ENCODE measurements around the gene MME.

MME gene

GRCh38 chr3:155153242-155154186 lies 73.4 kb downstream of the MME start:
- no peak for TF ChIP-seq GATA2 (IDR thresholded peaks at IDR 0.05; ENCODE audit: low read depth, low read length)
- no peak for TF ChIP-seq GATA3 (IDR thresholded peaks at IDR 0.05; ENCODE audit: low read depth, low read length)

DNA sequence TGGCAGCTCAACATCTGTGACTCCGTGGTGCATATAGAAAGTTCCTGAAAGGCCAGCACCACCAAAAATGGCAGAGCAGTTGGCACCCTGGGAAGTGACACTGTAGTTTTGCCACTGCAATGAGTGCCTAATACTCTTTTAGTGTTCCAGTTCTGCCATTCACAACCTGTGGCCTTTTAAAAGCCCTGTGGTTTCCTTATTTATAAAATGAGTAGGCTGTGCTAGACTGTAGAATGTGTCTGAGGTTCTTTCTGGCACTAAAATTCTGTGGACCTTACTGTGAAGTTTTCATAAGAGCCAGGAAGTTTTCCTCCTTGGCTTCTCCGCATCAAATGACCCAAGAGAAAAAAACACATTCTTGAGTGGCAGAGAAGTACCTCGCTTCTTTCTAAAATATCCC lies 74.1 kb downstream of the MME start:
- TF ChIP-seq GATA3 (IDR thresholded peaks at IDR 0.05; ENCODE audit: low read depth, low read length) = no peak
- TF ChIP-seq GATA2 (IDR thresholded peaks at IDR 0.05; ENCODE audit: low read depth, low read length) = no peak

GRCh38 chr3:155158346-155159037 lies 78.4 kb downstream of the MME start:
- TF ChIP-seq GATA2 (IDR thresholded peaks at IDR 0.05; ENCODE audit: low read depth, low read length) = no peak
- TF ChIP-seq GATA3 (IDR thresholded peaks at IDR 0.05; ENCODE audit: low read depth, low read length) = no peak

- TF ChIP-seq GATA3 (IDR thresholded peaks at IDR 0.05; ENCODE audit: low read depth, low read length) (no peak), GATA2 (IDR thresholded peaks at IDR 0.05; ENCODE audit: low read depth, low read length) (no peak)
Observed at GRCh38 chr3:155159301-155159700, 79.2 kb downstream of the MME start.

DNA sequence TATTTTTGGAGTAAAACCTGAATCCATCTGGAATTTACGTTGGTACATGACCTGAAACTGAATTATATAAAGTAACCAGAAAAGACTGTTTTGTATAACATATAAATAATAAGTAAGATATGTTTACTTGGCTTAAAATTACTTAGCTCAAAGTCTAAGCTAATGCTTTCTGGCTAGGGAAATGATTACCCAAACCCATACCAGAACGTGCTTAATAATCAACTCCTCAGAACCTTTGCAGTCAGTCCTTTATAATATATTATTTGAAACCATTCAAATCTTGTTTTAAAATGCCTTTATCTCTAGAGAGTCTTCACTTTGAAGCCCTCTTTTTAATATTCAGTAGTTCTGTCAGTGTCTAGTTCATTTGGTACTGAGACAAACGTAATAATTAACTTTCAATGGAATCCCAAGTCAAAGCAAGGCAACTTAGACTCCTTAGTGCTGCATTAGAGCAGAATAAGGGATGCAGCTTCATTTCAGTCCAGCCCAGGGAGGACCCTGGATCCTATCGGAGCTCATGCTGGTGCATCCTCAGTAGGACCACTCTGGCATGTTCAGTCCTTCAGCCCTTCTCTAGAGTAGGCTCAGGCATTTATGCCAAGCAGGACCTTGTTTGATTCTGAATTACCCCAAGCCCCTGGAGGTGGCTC lies 81.6 kb downstream of the MME start:
- TF ChIP-seq GATA3 (IDR thresholded peaks at IDR 0.05; ENCODE audit: low read depth, low read length) = no peak
- no peak for TF ChIP-seq GATA2 (IDR thresholded peaks at IDR 0.05; ENCODE audit: low read depth, low read length)

DNA sequence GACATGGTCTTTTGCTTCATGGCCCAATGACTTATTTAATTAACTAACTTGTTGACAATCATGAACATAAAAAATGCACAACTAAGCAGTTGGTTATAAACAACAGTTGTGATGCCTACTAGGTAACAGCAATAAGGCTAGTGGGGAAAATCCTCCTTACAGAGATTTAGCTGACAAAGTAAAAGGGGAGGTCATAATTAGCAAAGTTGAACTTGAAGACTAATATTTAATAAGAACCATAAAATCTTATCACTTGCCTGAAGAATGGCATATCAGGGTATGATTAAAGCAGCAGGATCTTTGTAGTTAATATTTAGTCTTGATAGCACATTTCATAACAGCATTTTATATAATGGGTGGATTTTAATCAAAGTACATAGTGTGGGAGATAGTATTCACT lies 84.2 kb downstream of the MME start:
- no peak for TF ChIP-seq GATA3 (IDR thresholded peaks at IDR 0.05; ENCODE audit: low read depth, low read length)
- TF ChIP-seq GATA2 (IDR thresholded peaks at IDR 0.05; ENCODE audit: low read depth, low read length) = no peak

DNA sequence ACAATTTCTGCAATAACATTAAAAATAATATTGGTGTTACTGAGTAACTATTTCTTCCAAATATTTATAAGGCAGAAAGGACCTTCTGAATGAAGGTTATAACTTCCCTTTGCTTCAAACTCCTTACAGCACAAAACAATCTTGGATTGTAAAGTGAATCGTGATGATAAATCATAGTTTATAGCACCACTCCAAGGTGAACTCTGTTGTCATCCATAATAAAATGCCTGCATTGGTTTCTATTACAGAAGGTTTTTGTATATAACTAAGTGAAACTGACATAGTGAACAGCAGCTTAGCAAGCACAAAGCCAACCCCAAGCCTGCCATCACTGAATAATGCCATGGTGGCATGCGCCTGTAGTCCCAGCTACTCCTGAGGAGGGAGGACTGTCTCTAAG lies 86.3 kb downstream of the MME start:
- no peak for TF ChIP-seq GATA2 (IDR thresholded peaks at IDR 0.05; ENCODE audit: low read depth, low read length)
- TF ChIP-seq GATA3 (IDR thresholded peaks at IDR 0.05; ENCODE audit: low read depth, low read length) = no peak

- TF ChIP-seq GATA3 (IDR thresholded peaks at IDR 0.05; ENCODE audit: low read depth, low read length) = no peak
- TF ChIP-seq GATA2 (IDR thresholded peaks at IDR 0.05; ENCODE audit: low read depth, low read length) = no peak
Observed at GRCh38 chr3:155169197-155169596, 89.1 kb downstream of the MME start.

- no peak for TF ChIP-seq GATA3 (IDR thresholded peaks at IDR 0.05; ENCODE audit: low read depth, low read length)
- TF ChIP-seq GATA2 (IDR thresholded peaks at IDR 0.05; ENCODE audit: low read depth, low read length) = no peak
Observed at GRCh38 chr3:155173771-155174170, 93.7 kb downstream of the MME start.

GRCh38 chr3:155178810-155179436 lies 98.8 kb downstream of the MME start:
- no peak for TF ChIP-seq GATA2 (IDR thresholded peaks at IDR 0.05; ENCODE audit: low read depth, low read length)
- TF ChIP-seq GATA3 (IDR thresholded peaks at IDR 0.05; ENCODE audit: low read depth, low read length) = no peak

GRCh38 chr3:155179437-155179827 lies 99.3 kb downstream of the MME start:
- TF ChIP-seq GATA2 (IDR thresholded peaks at IDR 0.05; ENCODE audit: low read depth, low read length) = no peak

DNA sequence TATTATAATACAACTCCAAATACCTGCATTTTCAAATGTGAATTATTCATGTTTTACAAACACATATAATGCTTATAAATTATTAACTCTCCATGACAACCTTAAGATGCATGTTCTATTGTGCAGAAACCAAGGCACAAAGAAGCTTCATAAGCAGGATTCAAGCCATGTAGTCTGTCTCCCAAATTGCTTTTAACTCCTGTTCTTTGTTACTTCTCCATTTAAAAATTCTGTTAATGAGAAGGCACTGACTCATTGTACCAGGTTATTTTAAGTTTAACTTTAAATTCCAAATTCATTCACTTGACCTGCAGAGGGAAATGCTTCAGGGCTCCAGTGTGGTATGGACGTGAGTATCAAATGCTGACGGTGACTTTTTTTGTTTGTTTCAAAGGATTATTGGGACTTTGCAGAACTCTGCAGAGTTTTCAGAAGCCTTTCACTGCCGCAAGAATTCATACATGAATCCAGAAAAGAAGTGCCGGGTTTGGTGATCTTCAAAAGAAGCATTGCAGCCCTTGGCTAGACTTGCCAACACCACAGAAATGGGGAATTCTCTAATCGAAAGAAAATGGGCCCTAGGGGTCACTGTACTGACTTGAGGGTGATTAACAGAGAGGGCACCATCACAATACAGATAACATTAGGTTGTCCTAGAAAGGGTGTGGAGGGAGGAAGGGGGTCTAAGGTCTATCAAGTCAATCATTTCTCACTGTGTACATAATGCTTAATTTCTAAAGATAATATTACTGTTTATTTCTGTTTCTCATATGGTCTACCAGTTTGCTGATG lies 100.0 kb downstream of the MME start:
- TF ChIP-seq GATA3 (IDR thresholded peaks at IDR 0.05; ENCODE audit: low read depth, low read length) = no peak
- no peak for TF ChIP-seq GATA2 (IDR thresholded peaks at IDR 0.05; ENCODE audit: low read depth, low read length)

- TF ChIP-seq GATA2 (IDR thresholded peaks at IDR 0.05; ENCODE audit: low read depth, low read length) (no peak), GATA3 (IDR thresholded peaks at IDR 0.05; ENCODE audit: low read depth, low read length) (no peak)
Observed at GRCh38 chr3:155182467-155182866, 102.3 kb downstream of the MME start.

All from SH-SY5Y (cell line).